Naive B cell (primary cell): ENCODE results near the gene BAHCC1. TPM values are rescaled to one million over a fixed set of nuclear protein-coding genes. Genes with fewer than 3 reads are reported as not detected.

ENCODE experiments used
- ATAC-seq, 2 donors: fragments of 150-1000 bp; cut with Tn5 transposase; 2 replicates each; pipeline ENCODE4 v1.10.0; 2021; ENCODE audit warnings: low read depth in 2 of 2, mild to moderate bottlenecking in 2 of 2, moderate library complexity in 2 of 2
- DNase-seq: peaks from one replicate; pipeline ENCODE4 v3.0.0; 2022
- H3K27ac Mint-ChIP-seq, 6 donors: one replicate each; pipeline ENCODE4 v1.8.0; 2020 to 2022; ENCODE audit warnings: mild to moderate bottlenecking in 6 of 6, mixed read lengths in 6 of 6, moderate library complexity in 5 of 6, inconsistent platforms in 2 of 6
- H3K27me3 Mint-ChIP-seq, 3 donors: one replicate each; pipeline ENCODE4 v1.8.0; 2021 to 2022; ENCODE audit warnings: mixed read lengths in 3 of 3, mild to moderate bottlenecking in 1 of 3
- H3K36me3 Mint-ChIP-seq, 2 donors: one replicate each; pipeline ENCODE4 v1.8.0; 2020 to 2022; ENCODE audit warnings: mixed read lengths in 2 of 2, inconsistent platforms in 1 of 2, mild to moderate bottlenecking in 1 of 2
- H3K4me1 Mint-ChIP-seq, 3 donors: one replicate each; pipeline ENCODE4 v1.8.0; 2020 to 2022; ENCODE audit warnings: mixed read lengths in 3 of 3, inconsistent platforms in 1 of 3, mild to moderate bottlenecking in 1 of 3, moderate library complexity in 1 of 3
- H3K4me3 Mint-ChIP-seq, 8 donors: one replicate each; pipeline ENCODE4 v1.8.0; 2020 to 2022; ENCODE audit warnings: mild to moderate bottlenecking in 8 of 8, mixed read lengths in 8 of 8, moderate library complexity in 8 of 8, inconsistent platforms in 2 of 8
- H3K9me3 Mint-ChIP-seq, 7 donors: one replicate each; pipeline ENCODE4 v1.8.0; 2020 to 2022; ENCODE audit warnings: mixed read lengths in 7 of 7, mild to moderate bottlenecking in 5 of 7, inconsistent platforms in 2 of 7, moderate library complexity in 1 of 7
- polyA plus RNA-seq, 6 donors: library from polyadenylated mRNA; unstranded; fragments of 300-500 nt; fragmentation: Illumina TruSeq; gene quantifications; one replicate each; pipeline ENCODE4 v1.2.3, GENCODE V29; 2021; ENCODE audit warnings: low read depth in 6 of 6

BAHCC1 gene
- polyA plus RNA-seq, 6 donors from 2014 or later = 0.07 TPM; not detected in 5

DNA sequence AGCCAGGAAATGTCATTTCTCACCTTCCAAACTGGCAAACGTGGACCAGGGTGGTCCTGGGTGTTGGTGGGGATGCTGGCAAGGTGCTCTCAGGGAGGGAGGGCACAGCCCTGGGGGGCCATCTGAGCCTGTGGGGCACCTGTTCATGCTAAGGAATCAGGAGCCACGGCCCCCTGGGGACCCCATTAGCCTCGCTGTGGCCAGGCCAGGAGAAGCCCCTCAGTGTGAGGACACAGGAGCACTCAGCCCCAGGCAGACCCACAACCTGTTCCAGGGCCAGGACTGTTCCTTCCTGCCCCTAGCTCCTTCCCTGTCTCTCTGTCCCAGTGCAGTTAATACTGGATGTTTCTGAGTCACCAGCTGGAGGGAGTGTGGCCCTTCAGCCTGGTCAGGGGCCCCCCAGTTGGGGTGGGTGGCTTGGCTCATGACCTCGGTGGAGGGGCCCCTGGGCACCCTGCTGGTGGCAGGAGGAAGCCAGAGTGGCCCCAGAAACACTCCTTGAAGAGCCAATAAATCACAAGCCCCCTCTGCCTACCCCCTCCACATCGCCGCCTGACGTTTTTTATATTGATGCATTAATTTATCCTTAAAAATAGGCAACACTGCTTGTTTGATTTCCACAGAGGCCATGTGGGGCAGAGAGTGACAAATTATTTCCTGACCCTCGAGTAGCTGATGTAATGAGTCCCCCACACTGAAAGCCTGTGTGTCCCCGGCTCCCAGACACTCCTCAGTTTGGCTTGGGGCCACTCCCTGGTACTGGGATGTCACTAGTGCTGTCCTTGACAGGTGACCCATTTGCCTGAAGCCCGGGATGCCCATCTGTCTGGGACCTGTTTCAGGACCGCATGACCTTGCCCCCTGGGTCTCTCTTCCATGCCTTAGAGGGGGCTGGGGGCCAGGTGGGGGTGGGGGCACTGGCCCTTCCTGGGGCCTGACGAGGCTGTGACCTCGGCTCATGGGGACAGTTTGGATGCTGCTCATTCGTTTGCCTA lies 95.0 kb downstream of the BAHCC1 start:
- H3K27ac Mint-ChIP-seq = peak overlapping the region in 2 of 6 donors; percentile 30 to 68
- H3K9me3 Mint-ChIP-seq = no peaks in the 10 kb centered on the region
- H3K36me3 Mint-ChIP-seq = no peaks in the 10 kb centered on the region
- DNase-seq = no peak
- H3K27me3 Mint-ChIP-seq = peaks cover 0 to 24% (median 14%) of the 10 kb centered on the region in 3 donors
- H3K4me1 Mint-ChIP-seq = peaks cover 11 to 13% (median 12%) of the 10 kb centered on the region in 3 donors
- no peak for ATAC-seq
- H3K4me3 Mint-ChIP-seq = peak overlapping the region in 6 of 8 donors; percentile 15 to 87 (median 56)

DNA sequence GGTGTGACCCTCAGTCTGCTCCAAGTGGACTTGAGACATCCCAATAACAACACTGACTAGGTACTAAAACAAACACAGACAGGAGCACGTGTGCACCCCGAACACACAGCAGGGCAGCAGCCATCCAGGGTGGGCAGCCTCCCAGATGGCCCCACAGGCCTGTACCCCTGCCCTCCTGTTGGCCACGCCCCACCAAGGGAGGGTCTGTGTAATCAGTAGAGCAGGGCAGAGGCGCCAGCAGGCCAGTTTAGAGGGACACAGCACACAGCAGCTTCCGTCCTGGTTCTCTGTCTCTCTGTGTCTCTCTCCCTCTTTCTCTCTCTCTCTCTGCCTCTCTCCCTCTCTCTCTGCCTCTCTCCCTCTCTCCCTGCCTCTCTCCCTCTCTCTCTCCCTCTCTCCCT lies 95.9 kb downstream of the BAHCC1 start:
- H3K36me3 Mint-ChIP-seq = no peaks in the 10 kb centered on the region
- H3K27me3 Mint-ChIP-seq = peaks cover 0 to 24% (median 14%) of the 10 kb centered on the region in 3 donors
- no peak overlapping the region for H3K27ac Mint-ChIP-seq
- H3K4me1 Mint-ChIP-seq = peaks cover 7 to 10% (median 10%) of the 10 kb centered on the region in 3 donors
- no peaks in the 10 kb centered on the region for H3K9me3 Mint-ChIP-seq
- H3K4me3 Mint-ChIP-seq = peak overlapping the region in 2 of 8 donors; percentile 50 to 87
- DNase-seq = no peak
- ATAC-seq = no peak

DNA sequence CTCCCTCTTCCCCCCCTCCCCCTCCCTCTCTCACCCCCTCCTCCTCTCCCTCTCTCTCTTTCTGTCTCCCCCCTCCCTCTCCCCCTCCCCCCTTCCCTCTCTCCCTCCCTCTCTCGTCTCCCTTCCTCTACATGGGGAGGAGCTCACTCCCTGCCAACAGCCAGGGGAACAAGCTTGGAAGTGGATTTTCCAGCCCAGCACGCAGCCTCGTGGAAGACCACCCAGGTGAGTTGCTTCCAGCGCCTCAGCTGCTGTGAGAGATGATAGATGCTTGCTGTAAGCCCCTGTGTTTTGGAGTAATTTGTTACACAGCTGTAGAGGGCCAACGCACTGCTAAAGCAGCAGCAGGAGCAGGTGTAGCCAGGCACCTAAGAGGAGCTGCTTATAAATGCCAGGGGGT lies 96.5 kb downstream of the BAHCC1 start:
- no peak overlapping the region for H3K27ac Mint-ChIP-seq
- ATAC-seq (no peak), DNase-seq (no peak)
- H3K9me3 Mint-ChIP-seq = no peaks in the 10 kb centered on the region
- no peak overlapping the region for H3K4me3 Mint-ChIP-seq
- H3K27me3 Mint-ChIP-seq = peaks cover 0 to 24% (median 14%) of the 10 kb centered on the region in 3 donors
- H3K4me1 Mint-ChIP-seq = peaks cover 6 to 9% (median 7%) of the 10 kb centered on the region in 3 donors
- H3K36me3 Mint-ChIP-seq = no peaks in the 10 kb centered on the region

DNA sequence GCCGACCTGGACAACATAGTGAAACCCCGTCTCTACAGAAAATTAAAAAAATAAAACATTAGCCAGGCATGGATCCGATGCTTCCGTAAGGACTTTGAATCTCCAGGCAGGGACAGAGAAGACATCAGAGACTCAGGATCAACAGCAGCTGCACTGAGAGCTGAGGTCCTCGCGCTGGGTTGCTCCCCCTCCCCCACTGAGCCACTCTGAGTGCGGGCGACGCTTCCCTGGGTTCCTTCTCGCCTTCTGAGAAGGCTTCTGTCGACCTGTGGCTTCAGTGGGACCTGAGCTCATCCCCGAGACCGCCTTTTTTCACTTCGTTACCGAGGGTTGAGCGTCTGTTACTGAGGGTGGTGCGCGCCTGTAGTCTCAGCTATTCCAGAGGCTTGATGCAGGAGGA lies 96.9 kb downstream of the BAHCC1 start:
- DNase-seq (no peak), ATAC-seq (no peak)
- H3K4me1 Mint-ChIP-seq = peaks cover 6 to 9% (median 7%) of the 10 kb centered on the region in 3 donors
- H3K9me3 Mint-ChIP-seq = no peaks in the 10 kb centered on the region
- peak overlapping the region in 1 of 6 donors; percentile 68 for H3K27ac Mint-ChIP-seq
- H3K4me3 Mint-ChIP-seq = no peak overlapping the region
- peaks cover 0 to 24% (median 14%) of the 10 kb centered on the region in 3 donors for H3K27me3 Mint-ChIP-seq
- H3K36me3 Mint-ChIP-seq = no peaks in the 10 kb centered on the region

DNA sequence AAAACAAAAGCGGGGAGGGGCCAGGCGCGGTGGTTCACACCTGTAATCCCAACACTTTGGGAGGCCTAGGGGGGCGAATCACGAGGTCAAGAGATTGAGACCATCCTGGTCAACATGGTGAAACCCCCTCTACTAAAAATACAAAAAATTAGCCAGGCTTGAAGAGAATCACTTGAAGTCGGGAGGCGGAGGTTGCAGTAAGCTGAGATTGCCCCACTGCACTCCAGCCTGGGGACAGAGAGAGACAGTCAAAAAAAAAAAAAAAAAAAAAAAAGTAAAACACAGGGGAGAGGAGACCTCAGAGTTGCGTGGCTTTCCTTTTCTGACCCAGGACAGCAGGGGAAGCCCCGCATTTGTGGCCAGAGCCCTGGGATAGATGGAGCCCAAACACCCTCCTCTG lies 97.4 kb downstream of the BAHCC1 start:
- H3K27ac Mint-ChIP-seq = no peak overlapping the region
- no peaks in the 10 kb centered on the region for H3K36me3 Mint-ChIP-seq
- H3K9me3 Mint-ChIP-seq = no peaks in the 10 kb centered on the region
- DNase-seq (no peak), ATAC-seq (no peak)
- H3K27me3 Mint-ChIP-seq = peaks cover 0 to 24% (median 14%) of the 10 kb centered on the region in 3 donors
- no peak overlapping the region for H3K4me3 Mint-ChIP-seq
- H3K4me1 Mint-ChIP-seq = peaks cover 6 to 9% (median 7%) of the 10 kb centered on the region in 3 donors

DNA sequence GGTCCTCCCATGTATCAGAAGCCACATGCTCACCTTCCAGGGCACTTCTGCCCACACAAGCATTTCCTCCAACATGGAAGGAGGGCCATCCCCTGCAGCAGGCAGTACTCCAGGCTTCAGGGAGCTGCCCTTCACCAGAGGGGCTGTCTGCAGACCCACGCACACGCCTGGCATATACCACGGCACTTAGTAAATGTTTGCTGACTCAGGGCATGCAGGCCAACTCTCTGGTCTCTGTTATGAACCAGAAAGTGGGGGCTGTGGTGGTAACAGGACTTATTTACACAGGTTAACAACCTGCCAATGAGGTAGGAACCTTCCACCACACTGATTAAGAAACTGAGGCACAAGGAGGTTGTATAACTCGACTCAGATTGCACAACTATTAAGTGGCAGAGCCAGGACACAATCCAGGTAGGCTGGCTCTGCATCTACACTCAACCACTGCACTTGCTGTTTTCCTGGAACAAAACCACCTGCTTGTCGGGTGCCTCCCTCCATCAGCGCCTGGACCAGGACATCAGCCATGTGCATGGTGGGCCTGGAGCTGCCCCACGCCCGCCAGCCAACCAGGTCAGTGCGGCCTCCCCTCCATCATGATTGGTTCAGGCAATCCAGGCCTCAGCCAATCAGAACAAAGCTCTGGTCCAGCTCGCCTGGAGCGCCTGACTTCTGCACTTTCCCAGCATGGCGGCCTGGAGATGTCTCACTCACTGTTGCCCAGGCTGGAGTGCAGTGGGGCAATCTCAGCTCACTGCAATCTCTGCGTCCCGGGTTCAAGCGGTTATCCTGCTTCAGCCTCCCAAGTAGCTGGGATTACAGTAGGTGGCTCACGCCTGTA lies 98.2 kb downstream of the BAHCC1 start:
- ATAC-seq (no peak), DNase-seq (no peak)
- Mint-ChIP-seq H3K27ac (no peak overlapping the region), H3K4me1 (peaks cover 6 to 9% (median 7%) of the 10 kb centered on the region in 3 donors), H3K9me3 (no peaks in the 10 kb centered on the region), H3K4me3 (no peak overlapping the region), H3K36me3 (no peaks in the 10 kb centered on the region), H3K27me3 (peaks cover 3 to 30% (median 14%) of the 10 kb centered on the region in 3 donors)

DNA sequence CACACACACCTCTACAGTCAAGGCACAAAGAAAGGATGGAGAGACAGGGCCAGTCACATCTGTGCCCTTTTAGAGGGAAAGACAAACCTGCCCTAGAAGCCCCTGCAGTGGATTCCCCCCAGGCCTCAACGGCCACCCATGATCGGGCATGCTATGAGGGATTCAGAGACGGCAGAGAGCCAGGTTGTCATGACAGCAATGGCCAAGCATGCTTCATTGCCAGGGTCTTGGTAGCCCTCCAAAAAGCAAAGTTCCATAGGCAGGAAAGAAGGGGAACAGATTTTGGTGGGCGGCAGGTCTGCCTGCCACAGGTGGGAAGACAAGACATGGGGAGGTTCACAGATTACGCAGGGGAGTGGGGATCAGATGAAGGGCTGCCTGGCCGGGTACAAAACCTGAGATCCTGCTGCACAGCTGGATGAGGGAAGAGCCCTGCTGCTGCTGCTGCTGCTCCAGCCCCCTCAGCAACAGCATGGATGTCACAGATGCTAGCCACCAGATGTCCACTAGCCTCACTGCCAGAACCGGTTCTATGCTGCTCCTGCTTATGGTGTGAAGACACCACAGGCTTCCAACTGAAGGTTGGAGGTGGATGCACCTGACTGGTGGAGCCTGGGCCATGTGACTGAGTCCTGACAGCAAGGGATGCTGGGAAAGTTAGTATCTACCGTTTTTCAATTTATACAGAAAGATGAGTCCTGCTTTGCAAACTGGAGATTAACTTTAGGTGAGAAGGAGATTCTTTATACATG lies 99.5 kb downstream of the BAHCC1 start:
- Mint-ChIP-seq H3K9me3 (no peaks in the 10 kb centered on the region), H3K27ac (peak overlapping the region in 1 of 6 donors; percentile 52), H3K36me3 (no peaks in the 10 kb centered on the region), H3K4me3 (peak overlapping the region in 1 of 8 donors; percentile 31), H3K27me3 (peaks cover 3 to 25% (median 14%) of the 10 kb centered on the region in 3 donors), H3K4me1 (peaks cover under 1 to 3% (median 1%) of the 10 kb centered on the region in 3 donors)
- DNase-seq (no peak), ATAC-seq (no peak)

DNA sequence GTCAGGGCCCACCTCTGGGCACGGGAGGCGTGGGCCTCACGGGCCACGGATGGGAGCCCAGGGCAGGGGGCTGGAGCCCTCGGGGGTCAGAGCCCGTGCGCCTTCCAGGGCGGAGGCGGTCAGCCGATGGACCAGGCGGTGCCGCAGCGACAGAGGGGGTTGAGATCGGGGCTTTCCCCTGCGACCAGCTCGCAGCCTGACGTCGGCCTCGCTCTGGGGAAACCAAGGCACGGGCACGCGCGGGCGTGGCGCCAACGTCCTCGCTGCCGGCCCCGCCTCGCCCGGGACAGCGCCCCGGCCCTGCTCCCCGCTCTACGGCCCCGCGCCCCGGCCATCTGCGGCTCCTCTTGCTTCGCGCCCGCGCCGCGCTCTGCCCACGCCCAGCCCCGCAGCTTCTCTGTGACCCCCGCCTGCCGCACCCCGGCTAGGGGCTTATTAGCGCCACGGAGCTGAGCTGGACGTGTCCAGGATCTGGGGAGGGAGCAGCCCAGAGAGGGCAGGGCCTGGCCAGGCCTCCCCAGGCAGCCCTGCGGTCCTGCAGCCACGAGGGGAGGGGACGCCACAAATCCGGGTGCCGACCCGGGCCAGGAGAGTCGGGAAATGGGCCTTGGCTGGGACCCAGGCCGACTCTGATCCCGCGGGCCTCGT lies 103.8 kb downstream of the BAHCC1 start:
- H3K36me3 Mint-ChIP-seq = no peaks in the 10 kb centered on the region
- H3K4me3 Mint-ChIP-seq = no peak overlapping the region
- H3K27me3 Mint-ChIP-seq = peaks cover 3 to 15% (median 8%) of the 10 kb centered on the region in 3 donors
- ATAC-seq (no peak), DNase-seq (no peak)
- H3K27ac Mint-ChIP-seq = no peak overlapping the region
- no peaks in the 10 kb centered on the region for H3K9me3 Mint-ChIP-seq
- H3K4me1 Mint-ChIP-seq = peaks cover 0 to 3% (median 1%) of the 10 kb centered on the region in 3 donors

DNA sequence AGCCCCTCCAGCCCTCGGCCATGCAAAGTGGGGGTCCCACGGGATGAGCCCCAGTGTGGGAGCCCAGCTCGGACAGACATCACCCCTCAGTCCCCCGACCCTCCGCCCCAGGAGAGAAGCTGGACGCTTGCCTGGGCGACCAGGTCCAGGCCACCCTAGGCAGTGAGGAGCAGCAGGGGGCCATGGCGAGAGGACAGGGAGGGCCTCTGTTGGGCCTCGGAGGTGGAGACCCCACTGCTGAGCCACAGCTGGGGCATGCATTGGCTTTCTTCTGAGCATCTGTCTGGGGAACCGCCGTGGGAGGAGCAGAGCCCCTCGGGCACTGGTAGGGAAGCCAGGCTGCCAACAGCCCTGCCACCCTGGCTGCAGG lies 104.3 kb downstream of the BAHCC1 start:
- ATAC-seq = no peak

DNA sequence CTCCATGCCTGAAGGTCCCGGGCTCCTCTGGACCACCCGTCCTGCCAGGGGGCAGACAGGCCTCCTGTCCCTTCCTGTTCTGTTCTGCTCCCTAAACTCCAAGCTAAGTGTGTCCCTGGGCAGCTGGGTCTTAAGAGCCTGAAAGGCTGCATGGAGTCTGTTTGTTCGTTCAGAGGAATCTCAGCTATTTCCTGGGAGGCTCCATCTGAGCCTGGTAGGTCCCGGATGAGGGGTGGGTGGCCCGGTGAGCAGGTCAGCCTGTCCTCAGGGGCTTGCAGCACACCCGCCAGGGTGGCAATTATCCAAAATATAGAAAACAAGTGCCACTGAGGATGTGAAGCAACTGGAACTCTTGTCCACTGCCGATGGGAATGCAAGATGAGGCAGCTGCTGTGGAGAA lies 104.8 kb downstream of the BAHCC1 start:
- H3K36me3 Mint-ChIP-seq = no peaks in the 10 kb centered on the region
- peaks cover 0 to 8% (median 3%) of the 10 kb centered on the region in 3 donors for H3K27me3 Mint-ChIP-seq
- DNase-seq (no peak), ATAC-seq (no peak)
- H3K4me1 Mint-ChIP-seq = no peaks in the 10 kb centered on the region
- no peak overlapping the region for H3K27ac Mint-ChIP-seq
- H3K9me3 Mint-ChIP-seq = no peaks in the 10 kb centered on the region
- peak overlapping the region in 1 of 8 donors; percentile 63 for H3K4me3 Mint-ChIP-seq

More for the DNA sequence above, 104.3 kb downstream of the BAHCC1 start:
- Mint-ChIP-seq H3K4me1 (peaks cover 0 to 2% (median 0%) of the 10 kb centered on the region in 3 donors), H3K4me3 (no peak overlapping the region), H3K27ac (no peak overlapping the region), H3K9me3 (no peaks in the 10 kb centered on the region), H3K36me3 (no peaks in the 10 kb centered on the region), H3K27me3 (peaks cover 3 to 12% (median 5%) of the 10 kb centered on the region in 3 donors)
- no peak for DNase-seq

DNA sequence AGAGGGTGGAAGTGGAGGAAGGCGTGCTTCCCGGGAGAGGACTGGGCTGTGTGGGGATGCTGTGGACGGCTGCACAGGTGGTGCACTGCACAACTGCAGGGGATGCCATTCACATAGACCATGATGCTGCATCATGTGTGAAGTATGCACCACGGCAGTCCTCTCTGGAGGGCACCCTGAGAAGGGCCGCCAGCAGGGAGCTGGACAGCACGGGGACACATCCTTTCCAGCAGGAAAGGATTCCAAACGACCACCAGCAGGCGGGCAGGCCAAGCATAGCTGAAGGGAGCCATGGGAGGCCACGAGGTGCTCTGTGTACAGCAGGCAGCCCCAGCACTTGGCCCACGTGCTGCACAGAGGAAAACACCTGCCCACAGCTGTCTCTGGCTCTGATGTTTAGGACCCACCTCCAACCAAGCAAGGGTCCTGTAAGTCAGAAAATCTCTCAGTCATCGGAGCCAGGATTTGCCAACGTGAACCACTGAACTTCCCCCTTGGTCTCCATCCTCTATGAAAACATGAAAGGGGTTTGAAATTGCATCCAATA lies 107.3 kb downstream of the BAHCC1 start:
- Mint-ChIP-seq H3K9me3 (no peaks in the 10 kb centered on the region), H3K4me1 (peaks cover under 1 to 3% (median 1%) of the 10 kb centered on the region in 3 donors), H3K27ac (no peak overlapping the region), H3K27me3 (peaks cover 0 to 6% (median 3%) of the 10 kb centered on the region in 3 donors), H3K4me3 (peak overlapping the region in 1 of 8 donors; percentile 44), H3K36me3 (no peaks in the 10 kb centered on the region)
- ATAC-seq = no peak
- no peak for DNase-seq

DNA sequence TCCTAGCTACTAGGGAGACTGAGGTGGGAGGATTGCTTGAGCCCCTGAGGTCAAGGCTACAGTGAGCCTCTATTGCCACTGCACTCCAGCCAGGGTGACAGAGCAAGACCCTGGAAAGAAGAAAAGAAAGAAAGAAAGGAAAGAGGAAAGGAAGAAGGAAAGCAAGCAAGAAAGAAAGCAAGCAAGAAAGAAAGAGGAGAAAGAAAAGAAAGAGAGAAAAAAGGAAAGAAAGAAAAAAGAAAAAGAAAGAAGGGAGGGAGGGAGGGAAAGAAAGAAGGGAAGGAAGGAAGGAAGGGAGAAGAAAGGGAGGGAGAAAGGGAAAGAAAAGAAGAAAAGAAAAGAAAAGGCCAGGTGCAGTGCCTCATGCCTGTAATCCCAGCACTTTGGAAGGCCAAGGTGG lies 108.4 kb downstream of the BAHCC1 start:
- peaks cover 4 to 11% (median 5%) of the 10 kb centered on the region in 3 donors for H3K4me1 Mint-ChIP-seq
- ATAC-seq = no peak
- no peak overlapping the region for H3K4me3 Mint-ChIP-seq
- H3K27me3 Mint-ChIP-seq = no peaks in the 10 kb centered on the region
- DNase-seq = no peak
- H3K36me3 Mint-ChIP-seq = no peaks in the 10 kb centered on the region
- H3K27ac Mint-ChIP-seq = no peak overlapping the region
- no peaks in the 10 kb centered on the region for H3K9me3 Mint-ChIP-seq
